Measurements from ENCODE around the gene MRPS16.

MRPS16 gene

DNA sequence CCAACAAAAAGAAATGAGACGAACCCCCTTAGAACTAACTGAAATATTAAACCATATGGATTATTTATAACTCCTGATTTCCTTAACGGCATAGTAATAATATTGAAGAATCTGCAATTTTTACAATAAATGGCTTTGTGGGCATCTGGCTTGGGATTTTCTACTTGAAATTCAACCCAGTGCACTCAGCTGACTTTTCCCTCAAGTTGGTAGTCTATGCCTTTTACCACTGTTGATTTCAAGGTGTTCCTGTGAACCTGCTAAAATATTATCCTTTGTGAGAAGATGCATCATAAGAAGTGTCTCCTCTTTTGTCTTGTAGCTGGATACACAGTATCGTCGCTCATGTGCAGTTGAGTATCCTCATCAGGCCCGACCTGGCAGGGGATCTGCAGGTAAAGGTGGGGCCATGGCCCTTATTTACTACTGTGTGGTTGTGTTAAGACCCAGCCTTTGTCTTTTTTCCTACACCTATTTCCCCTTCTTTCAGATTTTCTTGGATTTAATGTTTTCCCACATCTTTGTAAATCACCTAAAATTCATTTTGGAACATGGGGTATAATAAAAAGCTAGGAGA is 13.4 kb downstream of the MRPS16 start:
- DNase-seq: no peak

DNA sequence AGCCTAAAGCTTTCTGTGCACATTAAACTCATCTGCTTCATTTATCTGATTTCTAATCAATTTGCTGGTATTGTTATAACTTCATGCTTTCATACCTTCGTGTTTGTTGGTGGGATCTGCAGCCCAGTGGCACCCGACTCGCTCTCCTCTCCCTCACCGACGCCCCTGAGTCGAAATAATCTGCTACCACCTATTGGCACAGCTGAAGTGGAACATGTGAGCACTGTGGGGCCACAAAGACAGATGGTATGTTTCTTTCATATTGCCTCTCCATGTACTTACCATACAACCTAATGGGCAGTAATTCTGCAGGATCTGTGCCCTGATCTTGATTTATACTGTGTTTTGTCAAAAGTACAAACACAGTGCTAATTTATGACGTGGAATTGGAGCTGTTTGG is 17.7 kb downstream of the MRPS16 start:
- no peak for DNase-seq

DNA sequence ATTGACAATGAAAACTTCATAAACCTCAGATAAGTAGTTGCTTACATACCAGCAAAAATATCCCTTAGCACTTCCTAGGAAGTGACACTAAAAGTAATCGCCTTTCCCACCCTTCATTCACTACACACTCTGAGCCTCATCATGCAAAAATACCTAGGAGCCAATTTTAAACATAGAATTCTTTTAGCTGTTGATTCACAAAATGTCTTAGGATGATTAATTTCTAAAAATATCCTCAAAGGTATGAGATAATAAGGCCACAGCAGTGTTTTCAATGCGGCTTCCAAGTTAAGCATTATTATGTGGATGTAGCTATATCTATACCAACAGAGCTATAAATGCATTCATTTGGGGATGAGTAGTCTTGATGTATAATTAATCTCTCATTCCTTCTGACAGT is 18.6 kb downstream of the MRPS16 start:
- no peak for DNase-seq

- DNase-seq: peak; percentile 5
Observed at GRCh38 chr10:73232887-73233286, 19.6 kb downstream of the MRPS16 start.

- DNase-seq: no peak
Observed at GRCh38 chr10:73229567-73229966, 22.9 kb downstream of the MRPS16 start.

DNA sequence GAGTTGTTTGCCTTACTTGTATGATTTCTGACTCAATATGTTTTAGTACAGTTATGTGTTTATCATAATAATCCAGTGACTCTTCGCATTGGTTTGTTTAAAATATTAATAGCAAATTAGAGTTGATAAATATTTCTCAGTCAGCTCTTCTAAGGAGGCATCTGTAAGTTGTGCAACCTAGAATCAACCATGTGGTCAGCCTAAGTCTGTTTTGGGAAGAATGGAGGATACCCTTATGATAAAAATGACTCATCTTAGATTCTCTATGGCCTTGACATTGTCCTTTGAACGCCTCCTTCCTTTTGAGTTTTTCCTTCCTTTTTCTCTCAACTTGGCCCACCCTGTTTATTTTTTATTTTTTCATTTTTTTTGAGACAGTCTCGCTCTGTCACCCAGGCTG is 24.2 kb downstream of the MRPS16 start:
- no peak for DNase-seq

DNA sequence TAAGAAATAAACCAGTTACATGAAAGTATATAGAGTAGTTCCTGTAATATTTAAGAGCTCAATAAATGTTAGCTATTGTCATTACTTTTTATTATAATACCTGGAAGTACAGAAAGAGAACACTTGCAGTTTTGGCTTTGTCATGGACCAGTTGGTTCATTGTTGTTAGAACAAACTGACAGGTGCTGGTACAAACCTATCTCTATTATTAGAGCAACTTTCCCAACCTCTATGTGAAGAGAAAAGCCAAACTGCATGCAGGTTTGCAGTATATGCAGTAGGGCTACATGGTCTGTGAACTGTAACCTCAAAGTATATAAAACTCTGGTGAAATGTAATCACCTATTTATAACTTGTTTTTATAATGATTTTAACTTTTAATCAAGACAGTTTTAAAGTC is 25.8 kb downstream of the MRPS16 start:
- DNase-seq: no peak

DNA sequence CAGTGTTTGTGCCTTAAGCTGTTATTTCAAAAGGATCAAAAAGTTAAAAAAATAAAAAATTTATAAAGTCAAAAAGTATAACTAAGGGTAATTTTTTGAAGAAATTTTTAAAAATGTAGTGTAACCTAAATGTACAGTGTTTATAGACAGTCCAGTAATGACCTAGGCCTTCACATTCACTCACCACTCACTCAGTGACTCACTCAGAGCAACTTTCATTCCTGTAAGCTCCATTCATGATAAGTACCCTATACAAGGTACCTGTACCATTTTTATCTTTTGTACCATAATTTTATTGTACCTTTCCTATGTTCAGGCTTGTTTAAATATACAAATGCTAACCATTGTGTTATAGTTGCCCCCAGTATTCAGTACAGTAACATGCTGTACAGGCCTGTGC is 26.9 kb downstream of the MRPS16 start:
- DNase-seq: no peak

DNA sequence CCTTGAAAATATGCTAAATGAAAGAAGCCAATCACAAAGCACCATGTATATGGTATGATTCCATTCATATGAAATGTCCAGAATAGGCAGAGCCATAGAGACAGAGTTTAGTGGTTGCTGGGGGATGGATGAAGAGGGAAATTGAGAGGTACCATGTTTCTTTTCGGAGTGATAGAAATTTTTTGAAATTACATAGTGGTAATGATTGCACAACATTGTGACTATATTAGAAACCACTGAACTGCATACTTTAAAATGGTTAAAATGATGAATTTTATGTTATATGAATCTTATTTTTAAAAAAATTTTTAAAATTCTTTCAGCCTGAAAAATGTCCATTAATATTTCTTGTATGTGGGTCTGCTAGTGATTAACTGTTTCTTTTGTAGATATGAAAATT is 31.5 kb downstream of the MRPS16 start:
- no peak for DNase-seq

DNA sequence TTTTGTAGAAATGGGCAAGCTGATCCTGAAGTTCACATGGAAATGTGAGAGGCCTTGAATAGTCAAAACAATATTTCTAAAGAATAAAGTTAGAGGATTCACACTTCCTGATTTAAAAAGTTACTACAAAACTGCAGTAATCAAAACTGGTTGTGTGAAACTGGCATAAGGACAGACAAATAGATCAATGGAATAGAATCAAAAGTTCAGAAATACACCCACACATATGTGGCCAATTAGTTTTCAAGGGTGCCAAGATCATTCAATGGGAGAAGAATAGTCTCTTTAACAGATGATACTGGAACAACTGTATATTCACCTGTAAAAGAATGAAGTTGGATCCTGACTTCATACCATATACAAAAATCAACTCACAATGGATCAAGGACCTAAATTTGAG is 33.1 kb downstream of the MRPS16 start:
- DNase-seq: no peak

DNA sequence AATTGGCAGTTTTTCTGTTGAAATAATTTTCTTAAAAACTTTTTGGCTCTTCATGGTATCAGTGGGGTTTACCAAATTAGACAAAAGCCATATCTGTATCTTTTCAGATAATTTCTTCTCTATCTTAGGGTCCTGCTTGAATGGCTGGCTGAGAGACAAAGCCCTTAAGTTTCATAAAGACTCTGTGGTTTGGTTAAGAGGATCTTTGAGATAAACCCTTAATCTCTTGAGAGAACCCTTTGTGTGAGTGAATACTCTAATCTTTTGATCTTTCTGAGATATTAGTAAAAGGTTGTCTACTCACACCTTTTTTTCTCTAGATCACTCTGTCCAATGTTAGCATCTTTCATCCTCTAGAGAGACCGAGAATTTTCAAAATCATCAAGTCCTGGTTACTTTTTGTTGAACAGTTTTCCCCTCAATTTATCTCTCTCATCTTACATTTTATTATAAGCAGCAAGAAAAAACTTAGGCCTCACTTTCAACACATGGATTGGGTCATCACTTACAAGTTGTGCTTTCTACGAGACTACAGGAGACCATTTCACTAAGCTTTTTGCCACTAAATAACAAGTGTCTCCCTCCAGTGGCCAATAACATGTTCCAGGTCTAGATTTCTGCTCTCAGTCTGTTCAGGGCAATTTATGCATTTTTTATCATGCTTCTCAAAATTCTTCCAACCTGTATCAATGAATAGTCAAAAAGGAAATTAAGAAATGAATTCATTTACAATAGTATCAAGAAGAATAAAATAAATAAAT is 33.8 kb downstream of the MRPS16 start:
- DNase-seq: no peak

- DNase-seq: no peak
Observed at GRCh38 chr10:73217628-73218027, 34.8 kb downstream of the MRPS16 start.

DNA sequence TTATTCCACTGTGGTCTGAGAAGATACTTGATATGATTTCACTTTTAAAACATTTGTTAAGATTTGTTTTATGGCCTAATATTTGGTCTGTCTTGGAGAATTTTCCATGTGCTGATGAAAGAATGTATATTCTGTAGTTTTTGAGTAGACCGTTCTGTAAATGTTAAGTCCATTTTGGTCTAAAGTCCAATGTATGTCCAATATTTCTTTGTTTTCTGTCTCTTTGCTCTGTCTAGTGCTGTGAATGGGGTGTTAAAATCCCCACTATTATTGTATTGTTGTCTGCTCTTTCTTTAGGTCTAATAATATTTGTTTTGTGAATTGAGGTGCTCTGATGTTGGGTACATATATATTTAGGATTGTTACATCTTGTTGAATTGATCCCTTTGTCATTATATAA is 36.7 kb downstream of the MRPS16 start:
- DNase-seq: no peak

GRCh38 chr10:73211106-73211811 is 41.2 kb downstream of the MRPS16 start:
- DNase-seq: no peak

DNA sequence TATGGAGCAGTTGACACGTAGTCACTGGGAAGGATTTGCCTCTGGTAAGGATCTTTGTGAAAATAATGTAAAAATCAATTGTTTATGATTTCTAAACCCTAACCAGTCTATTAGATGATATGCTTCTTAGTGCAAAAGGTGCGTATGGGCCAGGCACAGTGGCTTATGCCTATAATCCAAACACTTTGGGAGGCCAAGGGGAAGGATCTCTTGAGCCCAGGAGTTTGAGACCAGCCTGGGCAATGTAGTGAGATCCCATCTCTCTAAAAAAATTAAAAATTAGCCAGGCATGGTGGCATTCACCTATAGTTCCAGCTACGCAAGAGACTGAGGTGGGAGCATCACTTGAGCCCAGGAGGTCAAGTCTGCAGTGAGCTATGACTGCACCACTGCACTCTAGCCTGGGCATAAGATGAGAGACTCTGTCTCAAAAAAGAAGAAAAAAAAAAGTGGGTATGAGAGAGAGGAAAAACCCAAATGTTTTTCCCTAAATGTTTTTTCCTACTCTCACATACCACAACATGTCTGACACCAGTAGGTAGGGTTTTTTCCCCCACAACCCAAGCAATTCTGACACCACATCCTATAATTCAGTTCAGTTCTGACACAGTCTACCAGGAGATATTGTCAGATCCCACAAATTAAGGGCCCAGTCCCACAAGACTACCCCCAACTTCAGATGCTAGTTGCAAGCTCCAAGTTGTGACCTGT is 41.9 kb downstream of the MRPS16 start:
- no peak for DNase-seq

- no peak for DNase-seq
Observed at GRCh38 chr10:73209705-73210104, 42.7 kb downstream of the MRPS16 start.

GRCh38 chr10:73207883-73208282 is 44.6 kb downstream of the MRPS16 start:
- DNase-seq: no peak

DNA sequence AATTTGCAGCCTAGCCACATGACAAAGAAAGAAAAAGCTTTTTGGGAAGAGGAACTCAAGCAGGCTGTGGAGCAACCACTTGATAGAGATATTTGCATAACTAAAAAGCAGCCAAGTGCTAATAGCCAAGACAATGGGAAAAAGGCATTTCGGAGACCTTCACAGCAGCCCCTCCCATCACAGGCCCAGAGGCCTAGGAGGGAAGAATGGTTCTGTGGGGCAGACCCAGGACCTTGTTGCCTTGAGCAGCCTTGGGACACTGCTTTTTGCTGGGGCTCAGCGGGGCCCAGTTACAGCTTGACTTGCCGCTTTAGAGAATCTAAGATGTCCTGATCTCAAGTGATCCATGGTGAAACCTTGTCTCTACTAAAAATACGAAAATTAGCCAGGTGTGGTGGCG is 46.1 kb downstream of the MRPS16 start:
- DNase-seq: no peak

DNA sequence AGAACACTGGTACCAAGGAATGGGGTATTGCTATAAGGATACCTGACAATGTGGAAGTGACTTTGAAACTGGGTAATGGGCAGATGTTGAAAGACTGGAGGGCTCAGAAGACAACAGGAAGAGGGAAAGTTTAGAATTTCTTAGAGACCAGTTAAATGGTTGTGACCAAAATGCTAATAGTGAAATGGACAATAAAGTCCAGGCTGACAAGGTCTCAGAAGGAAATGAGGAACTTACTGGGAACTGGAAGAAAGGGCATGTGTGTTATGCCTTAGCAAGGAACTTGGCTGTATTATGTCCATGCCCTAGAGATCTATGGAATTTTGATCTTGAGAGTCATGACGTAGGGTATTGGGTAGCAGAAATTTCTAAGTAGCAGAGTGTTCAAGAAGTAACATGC is 46.6 kb downstream of the MRPS16 start:
- no peak for DNase-seq

- DNase-seq: no peak
Observed at GRCh38 chr10:73205081-73205480, 47.4 kb downstream of the MRPS16 start.
